HG03460 (cell line): Measurements from ENCODE around the gene TECRL.

Source experiments
- ATAC-seq: cut with Tn5 transposase; IDR thresholded peaks from one replicate; pipeline ENCODE4 v1.9.1; 2021; ENCODE audit not compliant: unreplicated experiment

The TECRL gene, protein sequence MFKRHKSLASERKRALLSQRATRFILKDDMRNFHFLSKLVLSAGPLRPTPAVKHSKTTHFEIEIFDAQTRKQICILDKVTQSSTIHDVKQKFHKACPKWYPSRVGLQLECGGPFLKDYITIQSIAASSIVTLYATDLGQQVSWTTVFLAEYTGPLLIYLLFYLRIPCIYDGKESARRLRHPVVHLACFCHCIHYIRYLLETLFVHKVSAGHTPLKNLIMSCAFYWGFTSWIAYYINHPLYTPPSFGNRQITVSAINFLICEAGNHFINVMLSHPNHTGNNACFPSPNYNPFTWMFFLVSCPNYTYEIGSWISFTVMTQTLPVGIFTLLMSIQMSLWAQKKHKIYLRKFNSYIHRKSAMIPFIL

DNA sequence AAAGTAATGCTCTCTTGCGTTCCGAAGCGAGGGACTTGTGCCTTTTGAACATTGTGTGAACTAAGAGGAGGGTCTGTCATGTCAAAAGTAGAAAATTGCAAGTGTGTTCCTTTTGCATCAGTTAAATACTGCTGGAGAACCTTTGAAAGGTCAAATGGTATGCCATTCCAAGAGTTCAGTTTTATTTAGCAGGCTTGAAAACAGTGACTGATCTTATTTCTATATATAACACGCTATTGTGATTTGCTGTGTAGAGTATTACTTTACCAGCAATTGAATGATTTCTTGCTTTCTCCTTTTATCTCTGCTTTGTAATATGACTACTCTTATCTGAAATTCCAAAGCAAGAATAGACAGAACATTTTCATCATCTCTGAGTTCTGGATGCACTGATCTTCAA is at the start of gene TECRL:
Gene TECRL, minus strand, starts transcription at position 151 of the 400 bp plus-strand sequence. Its CDS starts 99 bp downstream, at position 52.
- ATAC-seq: no peak

DNA sequence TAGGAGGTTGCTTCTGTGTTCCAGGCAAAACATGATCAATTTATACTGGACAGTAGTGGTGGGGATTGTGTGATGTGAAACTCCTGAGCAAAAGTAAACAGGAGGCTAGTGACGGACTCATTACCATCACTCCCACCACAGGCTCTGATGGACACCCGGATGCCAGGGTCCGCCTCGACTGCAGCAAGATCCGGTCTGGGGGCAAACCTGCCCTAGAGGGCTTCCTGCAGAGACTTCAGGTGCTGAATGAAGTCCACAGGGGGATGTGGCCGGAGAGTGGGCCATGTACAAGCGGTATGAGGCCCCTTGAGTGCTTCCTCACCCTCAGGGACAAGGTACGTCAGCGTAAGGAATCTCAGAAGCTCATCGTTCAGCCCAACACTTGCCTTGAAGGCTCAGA is 23.4 kb upstream of the TECRL start:
- ATAC-seq: no peak

DNA sequence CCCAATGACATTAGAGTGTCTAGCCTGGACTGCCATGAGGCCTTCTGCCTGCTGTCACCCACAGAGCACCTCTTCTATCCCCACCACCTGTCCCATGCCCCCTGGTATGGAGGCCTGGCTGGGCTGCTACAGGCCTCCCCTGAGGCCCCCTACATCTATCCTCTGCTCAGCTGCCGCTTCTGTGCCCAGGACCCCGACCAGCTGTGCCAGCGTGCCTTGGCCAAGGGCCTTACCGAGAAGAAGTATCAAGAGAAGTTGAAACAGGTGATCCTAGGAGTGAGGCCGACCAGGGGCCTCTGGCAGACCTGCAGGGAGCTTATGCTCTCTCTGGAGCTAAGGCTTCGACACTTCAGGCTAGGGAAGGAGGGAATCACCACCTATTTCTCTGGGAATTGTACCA is 21.7 kb upstream of the TECRL start:
- ATAC-seq: no peak

DNA sequence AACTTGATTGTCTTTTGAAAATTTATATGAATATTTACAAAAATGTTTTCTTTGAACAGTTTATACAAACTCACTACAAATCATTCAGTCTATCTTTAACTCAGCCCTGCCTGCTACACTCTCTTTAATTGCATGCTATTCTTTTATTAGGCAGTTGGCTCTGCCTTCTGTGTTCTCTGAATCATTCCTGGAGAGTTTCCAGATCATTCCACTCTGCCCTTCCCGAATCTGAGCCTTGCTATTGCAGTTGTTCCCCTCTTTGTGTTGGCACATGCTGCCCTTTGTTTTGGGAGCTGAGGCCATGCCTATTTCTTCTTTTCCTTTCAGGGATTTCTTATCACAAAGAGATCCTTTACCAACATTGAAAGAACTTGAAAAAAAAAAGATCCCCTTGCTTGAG is 8.7 kb upstream of the TECRL start:
- ATAC-seq: no peak

DNA sequence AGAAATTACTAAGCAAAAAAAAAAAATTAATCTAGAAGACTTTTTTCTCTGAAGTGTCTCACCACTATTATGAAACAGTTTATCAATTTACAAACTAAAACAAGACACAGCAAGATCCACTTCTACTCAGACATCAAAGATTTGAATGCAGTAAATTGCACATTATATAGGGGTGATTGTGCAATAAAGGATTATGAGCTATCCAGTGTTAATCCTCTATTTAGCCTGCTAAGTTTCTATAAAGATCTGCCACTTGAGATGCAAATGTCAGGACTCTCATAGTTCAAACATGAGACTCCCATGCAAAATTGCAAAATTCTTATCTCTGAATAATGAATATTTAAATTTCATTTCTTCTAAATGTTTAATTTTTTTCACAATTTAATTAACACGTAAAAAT is 2.2 kb downstream of the TECRL start:
- no peak for ATAC-seq

DNA sequence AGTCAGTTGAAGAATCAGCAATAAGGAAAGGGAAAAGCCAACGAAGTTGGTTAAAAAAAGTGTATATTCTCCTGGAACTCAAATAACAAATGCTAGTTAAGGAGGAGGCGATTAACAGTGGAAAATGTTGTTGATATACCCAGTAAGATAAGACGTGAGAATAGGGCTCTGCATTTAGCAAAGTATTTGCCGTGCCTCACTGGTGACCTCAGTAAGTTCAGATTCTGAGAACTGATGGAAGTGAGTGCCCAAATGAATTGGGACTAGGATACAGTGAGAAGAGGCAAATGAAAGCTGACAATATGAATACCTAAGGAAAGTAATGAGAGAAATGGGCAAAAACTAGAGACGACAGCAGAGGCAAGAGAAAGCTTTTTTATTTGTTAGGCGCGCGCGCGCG is 3.5 kb downstream of the TECRL start:
- no peak for ATAC-seq

DNA sequence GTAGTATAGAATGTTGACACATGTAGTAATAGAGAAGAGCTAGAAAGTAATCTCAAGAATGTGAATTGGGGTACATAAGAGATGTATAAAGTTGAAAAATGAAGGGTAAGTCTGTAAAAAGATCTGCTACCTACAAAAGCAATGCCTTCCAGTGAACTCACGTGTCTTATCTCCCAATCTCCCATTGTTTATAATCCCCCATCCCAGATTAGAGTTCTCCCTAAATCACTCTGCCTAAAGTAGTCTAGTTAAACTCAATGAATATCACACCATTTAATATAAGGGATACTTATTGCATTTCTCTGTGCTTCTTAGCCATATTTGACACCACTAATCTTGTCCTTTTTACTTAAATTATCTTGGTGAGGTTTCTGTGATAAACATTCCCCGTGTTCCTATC is 6.6 kb downstream of the TECRL start:
- ATAC-seq: no peak

DNA sequence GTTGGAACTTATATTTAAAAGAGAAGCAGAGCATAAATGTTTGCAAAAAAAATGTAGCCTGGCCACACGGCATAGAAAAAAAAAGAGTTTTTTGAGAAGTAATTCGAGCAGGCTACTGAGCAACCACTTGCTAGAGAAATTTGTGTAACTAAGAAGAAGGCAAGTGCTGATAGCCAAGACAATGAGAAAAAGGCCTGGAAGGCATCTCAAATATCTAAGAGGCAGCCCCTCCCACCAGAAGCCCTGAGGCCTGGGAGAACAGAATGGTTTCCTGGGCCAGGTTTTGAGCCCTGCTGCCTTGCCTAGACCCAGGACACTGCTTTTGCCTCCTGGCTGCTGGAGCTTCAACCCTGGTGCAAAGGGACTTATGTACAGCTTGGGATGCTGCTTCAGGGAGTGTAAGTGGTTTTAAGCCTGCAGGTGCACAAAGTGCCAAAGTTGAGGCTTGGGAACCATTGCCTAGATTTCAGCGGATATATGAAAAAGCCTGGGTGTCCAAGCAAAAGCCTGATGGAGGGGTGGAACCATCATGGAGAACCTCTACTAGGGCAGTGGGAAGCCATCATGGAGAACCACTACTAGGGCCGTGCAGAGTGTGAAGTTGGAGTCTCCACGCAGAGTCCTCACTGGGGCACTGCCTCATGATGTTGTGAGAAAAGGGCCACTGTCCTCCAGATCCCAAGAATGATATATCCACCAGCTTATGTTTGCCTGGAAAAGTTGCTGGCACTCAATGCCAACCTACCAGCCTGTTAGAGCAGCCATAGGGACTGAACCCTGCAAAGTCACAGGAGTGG is 9.7 kb downstream of the TECRL start:
- no peak for ATAC-seq

DNA sequence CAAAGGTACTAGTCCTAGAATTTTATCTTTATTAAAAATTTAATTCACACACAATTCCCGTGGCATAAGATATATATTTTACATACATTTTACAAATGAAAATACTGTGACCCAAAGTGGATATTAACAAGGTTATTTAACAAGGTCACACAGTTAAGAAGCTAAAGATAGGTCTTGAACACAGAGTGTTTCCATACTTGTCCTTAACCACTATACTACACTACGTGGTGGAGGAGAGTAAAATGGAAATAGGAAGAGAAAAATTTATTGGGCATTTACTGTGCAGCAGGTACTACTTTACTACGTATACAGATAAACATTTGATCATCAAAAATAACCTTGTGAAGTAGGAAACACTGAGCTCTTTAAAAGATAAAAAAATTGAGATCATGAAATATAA is 14.8 kb downstream of the TECRL start:
- no peak for ATAC-seq

DNA sequence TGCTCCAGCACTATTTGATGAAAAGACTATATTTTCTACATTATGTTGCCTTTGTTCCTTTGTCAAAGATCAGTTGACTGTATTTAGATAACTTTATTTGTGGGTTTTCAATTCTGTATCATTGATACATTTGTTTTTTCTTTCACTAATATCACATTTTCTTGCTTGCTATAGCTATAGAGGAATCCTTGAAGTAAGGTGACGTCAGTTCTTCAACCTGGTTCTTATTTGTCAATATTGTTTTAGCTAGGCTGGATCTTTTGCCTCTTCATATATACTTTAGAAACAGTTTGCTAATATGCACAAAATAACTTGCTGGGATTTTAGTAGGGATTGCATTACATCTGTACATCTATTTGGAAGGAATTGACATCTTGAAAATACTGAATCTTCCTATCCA is 21.0 kb downstream of the TECRL start:
- no peak for ATAC-seq

DNA sequence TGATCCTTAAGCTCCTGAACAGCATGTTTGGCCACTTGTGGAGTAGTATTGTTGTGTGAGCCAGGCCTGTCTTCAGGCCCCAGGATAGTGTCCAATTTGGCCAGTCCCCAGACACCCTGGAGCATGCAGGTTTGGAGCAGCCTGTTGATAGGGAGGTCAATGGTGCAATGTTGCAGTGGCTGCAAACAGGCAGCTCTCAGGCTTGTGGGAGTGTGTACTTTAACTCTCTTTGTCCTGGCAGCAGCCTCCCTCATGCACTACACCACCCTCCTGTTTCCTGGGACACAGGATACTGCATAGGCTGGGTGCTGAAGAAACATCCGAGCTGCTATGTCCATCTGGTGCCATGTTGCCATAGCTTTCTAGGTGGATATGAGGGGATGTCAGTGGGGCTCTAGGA is 24.0 kb downstream of the TECRL start:
- no peak for ATAC-seq

DNA sequence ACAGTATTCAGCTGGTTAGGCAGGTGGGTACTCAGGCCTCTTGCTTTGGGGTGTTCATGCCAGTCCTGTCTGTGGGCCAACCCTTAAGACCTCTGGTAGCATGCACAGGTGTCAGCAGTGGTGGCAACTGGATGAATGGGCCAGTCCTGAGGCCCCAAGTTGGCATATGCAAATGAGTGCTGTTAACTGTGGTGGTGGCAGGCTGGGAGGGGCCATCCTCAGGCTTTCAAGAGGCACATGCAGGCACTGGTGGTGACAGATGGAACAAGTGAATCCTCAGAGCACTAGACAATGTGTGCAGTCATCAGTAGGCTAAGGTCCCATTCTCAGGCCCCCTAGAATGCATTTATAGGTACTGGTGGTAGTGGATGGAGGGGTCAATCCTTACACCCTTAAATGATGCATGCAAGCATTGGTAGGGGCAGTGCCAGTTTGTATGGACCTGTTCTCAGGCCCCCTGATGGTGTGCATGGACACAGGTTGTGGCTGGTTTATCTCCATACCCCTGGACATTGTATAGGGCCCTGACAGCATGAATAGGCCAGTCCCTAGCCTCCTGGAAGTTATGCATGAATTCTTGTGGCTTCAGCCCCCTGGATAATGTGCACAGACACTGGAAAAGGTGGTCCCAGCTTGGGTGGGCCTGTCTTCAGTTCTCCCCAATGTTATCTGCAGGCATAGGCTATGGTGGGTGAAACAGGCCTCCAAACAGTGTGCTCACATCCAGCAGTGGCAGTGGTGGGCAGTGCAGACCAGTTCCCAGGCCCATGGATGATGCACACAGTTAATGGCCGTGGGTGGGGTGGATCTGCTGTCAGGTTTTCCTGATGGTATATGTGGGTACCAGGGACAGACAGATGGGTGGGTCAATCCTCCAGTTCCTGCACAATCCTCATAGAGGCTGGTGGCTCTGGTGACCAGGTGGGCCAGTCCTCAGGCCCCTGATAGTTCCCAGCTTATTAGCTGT is 24.7 kb downstream of the TECRL start:
- ATAC-seq: no peak

DNA sequence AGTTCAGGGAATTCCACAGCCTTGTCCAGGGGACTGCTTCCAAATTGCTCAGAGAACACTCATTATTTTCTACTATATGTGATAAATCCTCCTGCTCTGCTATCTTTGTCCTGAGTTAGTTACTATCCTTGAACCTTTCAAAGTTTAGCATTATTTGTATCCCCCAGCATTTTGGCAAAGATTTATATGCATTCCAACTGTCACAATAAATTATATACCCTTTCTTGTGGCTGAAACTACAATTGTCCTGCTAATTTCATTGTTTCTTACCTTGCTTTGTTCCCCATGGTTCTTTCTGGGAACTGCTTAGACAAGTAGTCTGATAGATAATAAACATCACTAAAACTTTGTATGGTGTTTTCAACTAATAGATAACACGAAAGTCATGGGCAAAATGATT is 40.5 kb downstream of the TECRL start:
- ATAC-seq: no peak

DNA sequence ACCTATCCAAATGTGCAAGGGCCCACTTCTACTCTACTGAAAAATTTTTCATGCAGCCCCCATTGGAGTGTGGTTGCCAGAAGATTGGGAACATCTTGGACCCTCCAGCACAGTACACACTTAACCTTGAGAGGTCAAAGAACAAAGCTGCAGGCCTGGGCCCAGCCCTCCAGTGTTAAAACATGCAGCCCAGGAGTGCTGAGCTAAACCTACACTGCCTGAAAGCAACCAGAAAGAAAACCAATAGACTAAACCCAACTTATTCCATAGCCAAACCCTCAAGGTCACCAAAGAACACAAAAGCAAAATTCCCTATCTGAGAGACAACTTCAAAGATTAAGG is 47.9 kb downstream of the TECRL start:
- ATAC-seq: no peak

DNA sequence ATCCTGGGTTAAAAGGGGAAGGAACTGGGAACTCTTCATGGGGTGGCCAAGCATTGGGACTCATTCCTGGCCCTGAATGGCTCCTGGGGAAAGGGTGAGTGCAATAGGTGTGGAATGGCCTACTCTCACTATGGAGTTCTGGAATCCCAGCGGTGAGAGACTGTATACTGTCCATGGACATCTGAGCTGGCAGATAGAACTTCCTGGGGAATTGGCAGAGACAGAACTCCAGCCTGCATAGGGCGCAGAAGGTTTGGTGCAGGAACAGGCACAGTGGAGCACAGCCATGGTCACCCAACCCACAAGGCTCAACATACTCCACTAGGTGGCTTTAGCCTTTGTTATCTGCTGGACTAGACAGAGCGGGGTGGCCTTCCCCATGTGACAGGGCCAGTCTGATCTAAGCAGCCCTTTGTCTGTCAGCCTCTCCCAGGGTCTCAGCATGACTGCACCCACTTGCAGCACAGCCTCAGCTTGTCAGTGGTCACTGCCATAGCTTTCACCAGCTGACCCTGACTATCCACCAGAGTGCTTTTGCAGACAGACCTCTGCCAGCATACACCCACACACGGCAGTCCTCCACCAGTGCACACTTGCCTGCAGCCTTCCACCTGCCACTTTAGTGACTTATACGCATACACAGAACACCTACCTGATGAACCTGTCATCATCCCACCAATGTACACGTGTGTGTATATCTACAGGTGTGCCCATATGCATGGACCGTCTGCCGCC is 48.4 kb downstream of the TECRL start:
- ATAC-seq: no peak

DNA sequence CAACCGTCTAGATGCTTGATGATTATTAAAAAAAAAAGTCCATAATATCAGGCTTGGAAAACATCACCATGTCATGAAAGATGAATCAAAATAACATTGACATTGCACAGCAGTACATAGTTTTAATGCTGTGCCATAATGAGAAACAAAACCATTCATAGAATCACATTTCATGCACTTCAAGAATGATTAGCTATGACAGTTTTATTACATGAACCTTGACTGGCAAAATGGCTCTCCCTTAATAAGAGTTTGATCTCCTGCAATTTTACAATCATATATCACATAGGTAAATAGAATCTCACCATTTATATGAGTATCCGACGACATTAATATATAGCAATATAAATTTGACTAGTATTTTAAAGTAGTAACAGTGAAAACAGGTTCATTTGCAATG is 49.8 kb downstream of the TECRL start:
- ATAC-seq: no peak

DNA sequence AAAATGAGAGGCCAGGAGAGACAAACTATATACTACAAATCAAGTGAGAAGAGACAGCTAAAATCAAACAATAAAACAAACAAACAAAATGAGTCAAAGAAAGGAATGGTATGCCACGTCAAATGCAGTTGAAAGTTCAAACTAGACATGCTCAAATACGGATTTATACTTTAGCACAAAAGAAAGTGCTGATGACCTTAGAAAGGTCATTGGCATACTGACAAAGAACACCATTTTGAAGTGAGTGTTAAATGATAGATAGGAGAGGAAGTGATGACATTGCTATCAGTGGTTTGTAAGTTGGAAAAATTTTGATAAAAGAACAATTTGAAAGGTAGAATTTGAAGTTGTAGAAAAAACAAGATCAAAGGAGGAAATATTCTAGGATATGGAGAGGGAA is 55.3 kb downstream of the TECRL start:
- ATAC-seq: no peak

DNA sequence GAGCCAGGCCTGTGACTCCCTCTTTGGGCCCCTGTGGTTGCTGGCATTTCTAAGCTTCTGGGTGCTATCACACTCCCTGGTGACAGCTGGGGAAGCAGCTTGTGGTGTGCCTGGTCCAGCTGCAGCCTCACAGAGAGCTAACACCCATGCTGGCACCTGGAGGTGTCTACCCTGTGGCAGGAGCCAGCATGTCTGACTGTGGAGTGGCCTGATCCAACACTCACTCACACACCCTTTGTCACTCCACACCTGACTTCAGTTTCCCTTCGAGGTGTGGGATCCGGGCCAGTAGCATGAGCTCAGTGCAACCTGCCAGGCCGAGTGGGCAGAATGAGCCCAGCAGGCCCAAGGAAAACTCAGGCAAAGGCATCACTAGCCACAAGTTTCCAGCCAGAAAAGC is 67.5 kb downstream of the TECRL start:
- ATAC-seq: no peak

DNA sequence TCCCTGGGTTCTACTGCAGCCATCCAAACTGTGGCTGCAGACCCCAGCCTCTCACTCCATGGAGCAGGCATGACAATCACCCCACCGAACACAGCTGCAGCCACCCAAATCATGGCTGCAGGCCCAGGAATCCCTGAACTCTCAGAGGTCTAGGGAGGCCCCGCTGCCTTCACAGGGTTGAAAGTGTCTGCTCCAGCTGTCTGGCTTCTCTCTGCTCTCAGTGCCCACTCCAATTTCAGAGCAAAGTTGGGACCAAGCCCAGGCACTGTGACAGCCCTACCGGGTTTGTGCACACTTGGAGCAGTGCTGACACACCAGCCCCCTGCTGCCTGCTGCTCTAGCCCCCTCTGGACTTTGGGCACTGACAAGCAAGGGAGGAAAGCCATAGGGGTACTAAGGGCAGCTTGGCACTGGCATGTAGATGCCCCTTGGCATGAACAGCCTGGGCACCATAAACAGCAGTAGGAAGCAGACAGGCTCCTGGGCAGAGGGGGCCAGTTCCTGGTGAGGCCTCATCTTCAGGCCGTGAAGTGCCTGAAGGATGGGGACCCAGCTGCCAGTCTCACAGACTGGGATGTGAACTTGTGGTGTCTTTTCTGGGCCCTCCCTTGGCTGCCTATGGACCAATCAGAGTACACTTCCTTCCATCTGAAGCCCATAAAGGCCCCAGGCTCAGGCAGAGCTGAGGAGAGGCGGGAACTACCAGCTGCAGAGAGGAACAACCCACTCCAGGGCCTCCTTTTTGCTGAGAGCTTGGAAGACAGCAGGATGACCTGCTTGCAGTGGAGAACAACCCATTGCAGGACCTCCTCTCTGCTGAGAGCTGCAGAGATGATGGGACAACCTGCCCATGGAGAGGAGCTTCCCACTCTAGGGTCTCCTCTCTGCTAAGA is 68.8 kb downstream of the TECRL start:
- no peak for ATAC-seq

DNA sequence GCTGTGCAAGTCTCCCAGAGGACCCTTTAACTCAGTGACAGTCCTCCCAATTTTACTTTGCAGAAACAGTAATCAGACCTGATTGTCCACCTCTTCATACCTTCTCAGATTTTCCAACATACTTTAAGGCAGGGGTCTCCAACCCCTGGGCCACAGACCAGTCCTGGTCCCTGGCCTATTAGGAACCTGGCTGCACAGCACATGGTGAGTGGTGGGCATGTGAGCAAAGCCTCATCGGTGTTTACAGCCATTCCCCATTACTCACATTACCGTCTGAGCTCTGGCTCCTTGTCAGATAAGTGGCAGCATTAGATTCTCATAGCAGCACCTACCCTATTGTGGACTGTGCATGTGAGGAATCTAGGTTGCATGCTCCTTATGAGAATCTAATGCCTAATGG is 74.3 kb downstream of the TECRL start:
- ATAC-seq: no peak
